GF-D8 (cell line): ENCODE results near the gene SIN3B.

Experiments
- DNase-seq: peaks from one replicate; lab custom pipeline; 2025; lab: John Stamatoyannopoulos, UW

The SIN3B gene

DNA sequence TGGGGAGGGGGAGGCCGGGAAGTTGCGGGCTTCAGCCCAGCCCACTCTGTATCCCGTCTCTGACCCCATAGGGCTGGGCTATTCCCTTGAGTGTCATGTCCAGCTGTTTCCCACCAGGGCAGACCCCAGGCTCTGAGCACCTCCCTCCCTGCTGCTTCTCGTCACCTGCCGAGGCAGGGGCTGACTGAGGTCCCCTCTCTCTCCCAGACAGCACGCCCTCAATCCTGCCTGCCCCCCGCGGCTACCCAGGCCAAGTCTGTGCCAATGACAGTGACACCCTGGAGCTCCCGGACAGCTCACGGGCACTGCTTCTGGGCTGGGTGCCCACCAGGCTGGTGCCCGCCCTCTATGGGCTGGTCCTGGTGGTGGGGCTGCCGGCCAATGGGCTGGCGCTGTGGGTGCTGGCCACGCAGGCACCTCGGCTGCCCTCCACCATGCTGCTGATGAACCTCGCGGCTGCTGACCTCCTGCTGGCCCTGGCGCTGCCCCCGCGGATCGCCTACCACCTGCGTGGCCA is 60.2 kb downstream of the SIN3B start:
- DNase-seq: no peak

DNA sequence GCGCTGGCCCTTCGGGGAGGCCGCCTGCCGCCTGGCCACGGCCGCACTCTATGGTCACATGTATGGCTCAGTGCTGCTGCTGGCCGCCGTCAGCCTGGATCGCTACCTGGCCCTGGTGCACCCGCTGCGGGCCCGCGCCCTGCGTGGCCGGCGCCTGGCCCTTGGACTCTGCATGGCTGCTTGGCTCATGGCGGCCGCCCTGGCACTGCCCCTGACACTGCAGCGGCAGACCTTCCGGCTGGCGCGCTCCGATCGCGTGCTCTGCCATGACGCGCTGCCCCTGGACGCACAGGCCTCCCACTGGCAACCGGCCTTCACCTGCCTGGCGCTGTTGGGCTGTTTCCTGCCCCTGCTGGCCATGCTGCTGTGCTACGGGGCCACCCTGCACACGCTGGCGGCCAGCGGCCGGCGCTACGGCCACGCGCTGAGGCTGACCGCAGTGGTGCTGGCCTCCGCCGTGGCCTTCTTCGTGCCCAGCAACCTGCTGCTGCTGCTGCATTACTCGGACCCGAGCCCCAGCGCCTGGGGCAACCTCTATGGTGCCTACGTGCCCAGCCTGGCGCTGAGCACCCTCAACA is 60.8 kb downstream of the SIN3B start:
- no peak for DNase-seq

DNA sequence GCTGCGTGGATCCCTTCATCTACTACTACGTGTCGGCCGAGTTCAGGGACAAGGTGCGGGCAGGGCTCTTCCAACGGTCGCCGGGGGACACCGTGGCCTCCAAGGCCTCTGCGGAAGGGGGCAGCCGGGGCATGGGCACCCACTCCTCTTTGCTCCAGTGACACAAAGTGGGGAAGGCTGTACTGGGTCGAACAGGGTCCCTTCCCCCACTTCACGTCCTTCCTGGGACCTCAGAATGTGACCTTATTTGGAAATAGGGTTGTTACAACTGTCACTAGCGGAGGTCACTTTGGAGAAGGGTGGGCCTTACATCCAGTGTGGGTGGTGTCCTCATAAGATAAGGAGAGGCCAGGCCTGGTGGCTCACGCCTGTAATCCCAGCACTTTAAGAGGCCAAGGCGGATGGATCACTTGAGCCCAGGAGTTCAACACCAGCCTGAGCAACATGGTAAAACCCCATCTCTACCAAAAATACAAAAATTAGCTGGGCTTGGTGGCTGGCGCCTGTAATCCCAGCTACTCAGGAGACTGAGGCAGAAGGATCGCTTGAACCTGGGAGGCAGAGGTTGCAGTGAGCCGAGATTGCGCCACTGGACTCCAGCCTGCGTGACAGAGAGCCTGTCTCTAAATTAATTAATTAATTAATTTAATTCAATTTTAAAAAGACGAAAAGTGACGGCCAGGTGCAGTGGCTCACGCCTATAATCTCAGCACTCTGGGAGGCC is 61.4 kb downstream of the SIN3B start:
- DNase-seq: no peak

DNA sequence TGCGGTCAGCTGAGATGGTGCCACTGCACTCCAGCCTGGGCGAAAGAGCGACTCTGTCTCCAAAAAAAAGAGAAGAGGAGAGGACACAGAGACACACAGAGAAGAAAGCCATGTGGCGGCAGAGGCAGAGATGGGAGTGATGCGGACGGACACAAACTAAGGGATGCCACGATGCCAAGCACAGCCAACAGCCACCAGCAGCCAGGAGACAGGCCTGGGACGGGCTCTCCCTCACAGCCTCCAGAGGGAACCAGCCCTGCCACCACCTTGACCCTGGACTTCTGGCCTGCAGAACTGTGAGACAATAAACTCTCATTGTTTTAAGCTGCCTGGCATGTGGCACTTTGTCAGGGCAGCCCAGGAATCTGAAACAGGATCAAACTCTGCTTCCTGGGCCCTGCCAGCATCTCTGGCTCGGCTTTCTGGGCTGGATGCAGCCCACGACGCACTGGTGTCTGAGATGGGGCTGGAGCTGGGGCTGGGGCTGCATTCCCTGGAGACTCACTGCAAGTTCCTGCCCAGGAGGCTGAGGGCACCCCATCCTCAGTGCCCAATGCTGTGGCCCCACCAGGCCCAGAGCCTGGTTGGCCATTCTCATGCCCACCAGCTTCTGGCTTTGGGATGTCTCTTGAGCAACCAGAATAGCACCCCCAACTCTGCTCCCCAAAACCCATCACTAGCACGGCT is 62.6 kb downstream of the SIN3B start:
- no peak for DNase-seq

DNA sequence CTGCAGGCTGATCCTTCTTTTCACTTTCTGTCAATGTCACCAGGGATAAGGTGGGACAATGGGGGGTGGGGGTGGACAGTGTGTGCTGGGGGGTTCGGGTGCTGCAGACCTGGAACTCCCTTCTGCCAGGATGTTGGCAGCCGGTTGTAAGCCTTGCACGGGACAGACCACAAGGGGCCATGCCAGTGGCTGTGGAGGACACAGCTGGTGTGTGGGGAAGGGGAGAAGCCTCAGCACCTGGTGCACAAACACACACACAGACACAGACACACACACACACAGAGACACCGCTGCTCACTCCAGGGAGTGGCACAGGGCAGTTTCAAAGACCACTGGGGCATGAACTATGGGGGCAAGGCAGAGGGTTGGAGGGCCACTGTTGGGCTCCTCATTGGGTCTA is 63.2 kb downstream of the SIN3B start:
- no peak for DNase-seq

DNA sequence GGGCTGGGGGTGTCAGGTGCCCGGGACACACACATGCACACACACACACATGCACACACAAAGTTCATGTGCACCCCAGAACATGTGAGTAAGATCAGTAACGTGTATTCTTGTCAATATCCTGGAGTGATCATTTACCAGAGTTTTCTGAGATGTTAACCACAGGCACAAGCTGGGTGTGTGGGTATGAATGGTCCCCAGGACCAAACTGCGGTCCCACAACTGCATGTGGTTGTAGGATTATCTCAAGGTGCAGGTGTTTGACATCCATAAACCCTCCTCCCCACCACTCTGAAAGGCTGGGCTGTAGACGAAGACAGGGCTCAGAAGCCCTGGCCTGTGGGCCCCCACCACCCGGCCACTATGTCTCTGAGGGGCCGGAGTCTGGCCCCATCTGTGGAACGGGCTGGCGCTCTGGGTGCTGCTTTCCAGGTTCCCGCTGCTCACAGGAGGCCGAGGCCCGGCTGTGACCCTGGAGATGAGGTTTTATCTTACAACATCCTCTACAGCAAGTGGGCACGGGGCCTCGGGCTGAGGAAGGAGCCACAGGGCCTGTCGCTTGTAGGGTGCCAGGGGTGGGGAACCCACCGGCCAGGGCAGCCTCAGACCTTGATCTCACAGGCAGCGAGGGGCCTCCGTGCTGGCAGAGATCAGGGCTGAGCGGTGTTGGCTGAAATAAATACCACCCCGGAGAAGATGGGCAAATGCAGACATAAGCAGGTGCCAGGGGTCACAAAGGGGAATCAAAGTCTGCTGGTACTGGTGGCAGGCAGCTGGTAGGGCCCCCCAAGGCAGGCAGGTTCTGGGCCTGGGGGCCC is 63.9 kb downstream of the SIN3B start:
- DNase-seq: no peak

DNA sequence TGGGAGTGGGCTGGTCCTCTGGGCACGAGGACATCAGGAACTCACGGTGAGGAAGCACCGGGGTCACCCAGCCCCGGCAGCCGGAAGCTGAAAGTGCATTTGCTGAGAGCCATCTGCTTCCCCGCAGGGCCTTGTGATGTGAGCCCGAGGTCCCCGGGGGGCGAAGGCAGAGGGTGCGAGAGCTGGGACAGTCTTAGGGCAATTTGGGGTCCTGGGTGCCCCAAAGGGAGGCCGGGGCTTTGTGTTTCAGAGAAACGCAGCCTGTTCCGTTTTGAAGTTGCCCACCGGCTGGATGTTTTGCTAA is 64.4 kb downstream of the SIN3B start:
- no peak for DNase-seq

DNA sequence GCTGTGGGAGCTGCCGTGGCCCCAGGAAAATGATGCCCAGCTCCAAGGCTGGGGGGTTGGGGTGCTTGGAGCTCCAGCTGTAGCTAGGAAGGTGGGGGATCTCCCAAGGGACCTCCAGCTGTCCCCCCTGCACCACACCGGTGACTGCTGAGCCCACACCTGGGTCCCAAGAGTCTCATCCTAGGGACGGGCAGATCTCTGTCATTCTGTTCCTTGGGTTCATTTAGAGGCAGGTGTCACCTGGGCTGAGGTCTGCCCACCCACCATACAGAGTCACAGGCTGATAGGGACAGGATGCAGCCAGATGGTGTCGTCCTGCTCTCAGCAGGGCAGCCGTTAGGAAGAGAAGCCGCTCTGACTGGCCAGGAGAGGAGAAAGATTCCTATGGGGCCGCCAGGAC is 64.9 kb downstream of the SIN3B start:
- no peak for DNase-seq

DNA sequence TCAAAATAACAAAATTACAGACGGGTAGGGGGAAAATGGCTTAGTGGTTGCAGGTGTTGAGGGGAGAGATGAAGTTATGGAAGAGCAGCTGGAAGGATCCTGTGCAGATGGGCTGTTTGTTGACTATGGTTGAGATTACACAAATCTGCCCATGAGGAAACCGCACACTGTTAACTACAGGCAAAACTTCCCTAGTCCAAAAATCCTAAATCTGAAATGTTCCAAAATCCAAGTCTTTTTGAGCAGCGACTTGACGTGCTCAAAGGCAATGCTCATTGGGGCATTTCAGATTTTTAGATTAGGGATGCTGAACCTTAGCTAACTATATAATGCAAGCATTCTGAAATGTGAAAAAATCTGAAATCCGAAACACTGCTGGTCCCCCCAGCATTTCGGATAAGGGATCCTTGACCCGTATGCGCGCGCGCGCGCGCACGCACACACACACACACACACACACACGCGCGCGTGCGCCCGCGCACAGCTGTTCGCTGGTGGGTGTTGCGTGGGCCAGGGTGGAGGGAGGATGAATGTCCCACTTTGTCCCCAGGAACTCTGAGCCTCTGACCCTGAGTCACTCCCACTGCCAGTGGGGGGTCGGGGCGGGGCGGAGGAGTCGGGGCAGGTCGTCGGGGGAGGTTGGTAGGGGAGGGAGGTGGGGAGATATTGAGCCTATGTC is 66.4 kb downstream of the SIN3B start:
- no peak for DNase-seq

DNA sequence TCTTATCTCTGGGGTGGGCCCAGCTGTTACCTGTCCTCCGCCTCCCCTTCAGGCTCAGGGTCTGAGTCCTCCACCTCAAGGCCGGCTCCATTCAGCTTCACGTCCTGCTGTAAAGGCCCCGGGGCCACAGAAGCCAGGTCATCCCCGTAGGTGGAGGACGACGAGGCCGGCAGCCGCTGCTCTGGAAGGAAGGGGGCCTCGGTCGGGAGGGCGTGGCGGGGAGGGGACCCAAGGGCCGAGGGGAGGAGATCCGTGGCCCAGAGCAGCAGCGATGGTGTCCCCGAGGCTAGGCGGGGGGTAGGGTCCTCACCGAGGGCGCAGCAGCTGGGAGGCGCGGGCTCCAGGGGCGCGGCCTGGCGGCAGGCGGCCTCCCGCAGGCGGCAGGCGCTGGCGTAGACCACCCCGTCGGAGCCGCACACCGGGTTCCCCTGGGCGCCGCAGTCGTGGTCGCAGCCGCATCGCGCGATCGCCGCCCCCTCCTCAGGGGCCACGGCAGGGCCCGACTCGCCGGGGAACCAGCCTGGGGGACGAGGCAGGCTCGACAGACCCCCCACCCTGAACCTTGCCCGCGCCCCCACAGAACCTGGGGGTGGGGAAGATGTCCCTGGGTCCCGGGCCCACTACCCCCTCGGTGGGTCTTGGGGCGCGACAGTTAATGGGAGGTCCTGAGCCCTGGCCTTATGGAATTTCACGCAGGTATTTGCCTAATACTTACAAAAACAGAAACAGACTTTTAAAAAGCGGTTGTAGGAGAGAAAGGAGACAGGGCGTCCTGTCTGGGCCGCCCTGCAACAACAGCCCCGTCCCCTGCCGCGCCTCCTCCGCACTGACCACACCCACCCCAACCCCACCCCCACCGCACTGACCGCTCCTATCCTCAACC is 67.2 kb downstream of the SIN3B start:
- no peak for DNase-seq

DNA sequence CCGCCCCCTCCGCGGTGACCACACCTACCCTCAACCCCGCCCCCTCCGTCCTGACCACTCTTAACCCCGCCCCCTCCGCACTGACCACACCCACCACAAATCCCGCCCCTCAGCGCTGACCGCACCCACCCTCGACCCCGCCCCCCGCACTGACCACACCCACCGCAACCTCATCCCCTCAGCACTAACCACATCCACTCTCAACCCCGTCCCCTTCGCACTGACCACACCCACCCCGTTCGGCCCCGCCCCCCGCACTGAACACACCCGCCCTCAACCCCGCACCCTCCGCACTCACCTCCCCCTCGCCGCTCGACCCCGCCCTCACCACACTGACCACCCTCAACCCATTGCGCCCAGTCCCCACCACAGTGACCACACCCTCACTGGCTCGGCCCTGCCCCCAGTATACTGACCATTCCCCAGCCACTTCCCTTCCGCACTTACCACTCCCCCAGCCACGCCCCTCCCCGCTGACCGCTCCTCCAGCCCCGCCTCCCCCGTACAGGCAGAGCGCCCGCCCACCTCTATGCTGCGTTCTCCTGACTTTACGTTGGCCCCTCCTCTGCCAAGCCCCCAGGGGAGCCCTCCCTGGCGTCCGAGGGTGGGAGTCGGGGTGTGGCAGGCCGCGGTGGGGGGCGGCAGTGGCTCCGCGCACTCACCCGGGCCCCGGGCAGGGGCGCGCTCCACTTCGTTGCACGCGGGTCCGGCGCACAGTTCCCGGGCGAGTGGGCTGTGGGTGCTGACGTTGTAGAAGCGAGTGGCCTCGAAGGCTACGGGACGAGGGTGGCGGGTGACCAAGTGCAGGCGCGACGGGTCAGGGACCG is 68.0 kb downstream of the SIN3B start:
- DNase-seq: no peak

DNA sequence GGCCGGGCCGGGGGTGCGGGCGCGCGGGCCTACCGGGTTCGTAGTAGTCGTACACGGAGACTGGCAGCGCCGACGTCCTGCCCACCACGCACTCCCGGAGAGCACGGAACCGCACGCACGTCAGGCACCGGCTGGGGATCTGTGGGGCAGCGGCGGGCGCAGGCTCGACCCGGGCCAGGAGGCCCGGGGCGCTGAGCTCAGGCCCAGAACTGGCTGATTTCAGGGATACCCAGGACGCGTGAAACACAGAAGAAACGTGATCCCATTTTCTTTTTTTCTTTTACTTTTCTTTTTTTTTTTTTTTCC is 68.6 kb downstream of the SIN3B start:
- no peak for DNase-seq

DNA sequence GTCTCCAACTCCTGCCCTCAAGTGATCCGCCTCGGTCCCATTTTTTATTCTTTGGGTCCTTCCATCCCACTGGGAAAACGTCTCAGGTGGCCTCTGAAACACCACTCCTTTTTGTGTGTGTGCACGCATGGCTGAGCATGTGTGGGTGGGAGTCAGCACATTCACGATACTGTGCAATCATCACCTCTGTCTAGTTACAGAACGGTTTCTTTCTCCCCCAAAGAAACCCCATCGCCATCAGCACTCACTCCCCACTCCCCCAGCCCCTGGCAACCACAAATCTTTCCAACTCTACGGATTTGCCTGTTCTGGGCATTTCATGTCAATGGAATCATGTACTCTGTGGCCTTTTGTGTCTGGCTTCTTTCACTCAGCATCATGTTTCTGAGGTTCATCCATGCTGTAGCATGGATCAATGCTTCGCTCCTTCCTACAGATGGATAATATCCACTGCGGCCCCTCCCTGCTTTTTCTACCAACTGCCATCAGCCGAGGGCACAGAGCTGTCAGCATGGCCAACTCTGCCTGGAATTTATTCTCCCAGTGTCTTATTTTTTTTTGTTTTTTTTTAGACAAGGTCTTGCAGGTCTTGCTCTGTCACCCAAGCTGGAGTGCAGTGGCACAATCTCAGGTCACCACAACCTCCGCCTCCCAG is 69.3 kb downstream of the SIN3B start:
- DNase-seq: no peak

DNA sequence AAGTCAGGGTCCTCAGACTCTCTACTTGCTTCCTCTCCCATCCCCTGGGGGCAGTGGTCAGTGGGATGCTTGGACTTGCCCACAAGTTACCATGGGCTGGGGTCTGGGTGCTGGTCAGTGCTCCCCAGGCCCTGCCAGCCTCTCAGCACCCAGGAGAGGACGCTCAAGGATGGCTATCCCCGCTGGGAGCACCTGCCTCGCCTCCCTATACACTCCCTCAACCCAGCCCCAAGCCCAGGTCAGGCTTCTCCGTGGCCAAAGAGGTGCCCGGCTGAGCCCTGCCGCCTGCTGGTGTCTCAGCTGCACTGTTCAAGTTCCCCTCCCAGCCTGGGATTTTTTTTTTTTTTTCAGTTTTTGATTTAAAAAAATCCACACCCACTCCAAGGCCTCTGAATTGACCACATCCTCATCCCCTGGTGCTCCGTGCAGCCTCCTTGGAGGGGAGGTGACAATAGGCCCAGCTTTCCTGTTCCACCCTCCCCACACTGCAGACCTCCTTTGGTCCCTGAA is 70.4 kb downstream of the SIN3B start:
- no peak for DNase-seq

DNA sequence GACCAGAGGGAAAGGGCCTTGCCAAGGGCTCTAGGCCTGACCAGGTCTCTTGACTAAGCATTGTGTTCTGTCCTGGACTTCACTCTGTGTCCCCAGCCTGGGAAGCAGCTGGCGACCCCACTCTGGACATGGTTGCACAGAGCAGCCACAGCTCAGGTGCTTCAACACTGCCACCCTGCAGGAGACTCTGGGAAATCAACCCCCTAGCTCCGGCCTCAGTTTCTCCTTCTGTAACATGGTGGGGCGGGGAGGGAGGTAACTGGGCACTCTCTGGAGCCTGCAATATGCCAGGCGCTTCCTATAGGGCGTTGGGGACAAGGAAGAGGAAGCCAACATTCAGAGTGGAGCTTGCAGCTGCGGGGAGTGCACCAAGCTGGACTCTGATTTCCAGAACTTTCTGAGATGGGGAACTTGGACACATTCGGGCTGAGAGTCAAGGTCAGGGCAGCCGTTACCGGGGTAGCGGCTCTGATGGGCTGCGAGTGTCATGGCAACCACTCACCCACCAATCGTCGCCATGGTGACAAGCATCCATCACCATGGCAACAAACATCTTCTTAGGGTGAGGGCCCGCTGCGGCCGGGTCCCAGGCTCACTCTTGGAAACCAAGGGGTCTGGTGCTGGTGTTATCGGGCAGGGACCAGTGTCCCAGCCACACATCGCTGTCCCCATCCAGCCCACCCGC is 72.4 kb downstream of the SIN3B start:
- no peak for DNase-seq

DNA sequence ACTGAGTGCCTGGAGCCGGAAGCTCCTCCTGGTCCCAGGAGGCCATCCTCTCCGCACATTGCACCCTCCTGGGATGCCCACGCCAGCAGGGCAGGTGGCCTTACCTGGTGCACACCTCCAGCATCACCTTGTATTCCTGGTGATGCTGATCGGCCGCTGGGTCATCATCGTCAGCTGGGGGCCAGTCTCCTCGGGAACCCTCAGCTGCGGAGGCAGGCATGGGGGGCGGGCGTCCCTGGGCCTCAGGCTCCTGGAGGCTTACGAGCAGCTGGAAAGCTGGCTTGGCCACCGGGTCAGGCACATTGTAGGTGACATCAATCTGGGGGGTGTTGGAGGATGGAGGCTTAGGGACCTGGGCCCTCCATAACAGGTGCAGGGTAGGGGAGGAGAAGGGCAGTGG is 73.3 kb downstream of the SIN3B start:
- no peak for DNase-seq

DNA sequence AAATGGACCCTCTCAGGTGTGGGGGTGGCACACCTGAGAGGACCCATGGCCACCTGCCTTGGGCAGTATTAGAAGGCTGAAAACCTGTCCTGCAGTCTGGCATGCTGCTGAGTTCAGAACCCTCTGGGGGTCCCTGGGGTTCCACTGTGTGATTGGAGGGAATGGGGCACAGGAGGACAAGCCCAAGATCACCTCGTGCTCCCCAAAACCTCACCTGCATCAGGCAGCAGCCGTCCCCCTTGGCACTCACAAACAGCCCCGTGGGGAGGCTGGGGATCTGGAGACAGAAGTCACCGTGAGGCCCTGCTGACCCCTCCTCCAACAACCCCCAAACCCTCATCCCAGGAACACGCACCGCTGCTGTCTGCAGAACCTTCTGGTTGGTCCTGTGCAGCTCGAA is 74.1 kb downstream of the SIN3B start:
- DNase-seq: no peak

DNA sequence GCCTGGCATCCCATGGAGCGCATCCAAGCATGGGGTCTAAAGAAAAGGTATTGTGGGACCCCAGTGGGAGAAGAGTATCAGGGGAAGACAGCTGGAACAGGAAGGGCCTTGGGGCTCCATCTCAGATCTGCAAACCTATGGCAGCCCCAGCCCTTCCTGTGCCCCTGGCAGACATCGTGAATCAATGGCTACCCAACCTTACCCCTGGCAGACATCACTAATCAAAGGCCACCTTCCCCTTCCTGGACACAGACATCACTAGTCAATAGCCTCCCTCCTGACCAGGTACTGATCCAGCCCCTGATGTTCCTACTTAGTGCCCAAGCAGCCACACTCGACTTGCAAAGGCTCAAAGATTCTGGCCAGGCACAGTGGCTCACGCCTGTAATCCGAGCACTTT is 75.4 kb downstream of the SIN3B start:
- no peak for DNase-seq

DNA sequence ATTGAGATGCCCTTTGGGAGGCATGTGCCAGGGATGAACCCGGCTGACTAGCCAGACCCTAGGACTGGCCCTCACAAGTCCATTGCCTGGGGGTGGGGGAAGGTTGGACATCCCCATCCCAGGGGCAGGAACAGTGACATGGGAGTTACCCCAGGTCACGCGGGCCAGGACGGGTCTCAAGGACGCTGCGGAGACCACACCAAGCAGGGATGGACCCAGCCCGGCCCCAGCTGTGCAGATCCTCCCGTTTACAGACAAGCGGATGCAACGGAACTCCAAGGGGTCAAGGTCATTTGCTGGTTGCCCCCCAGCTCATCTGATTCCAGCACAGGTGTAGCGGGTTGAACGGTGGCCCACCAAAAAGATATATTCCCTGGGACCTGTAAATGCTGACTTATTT is 79.6 kb downstream of the SIN3B start:
- DNase-seq: no peak
